ENCODE results near the gene AQP12B.
A peak's percentile ranks its signal among the peaks of the same experiment; 100 is the strongest.
"Not testable (repeated sequence)": the region's sequence is repeated elsewhere in the genome, so short reads cannot be mapped to it uniquely, and the experiment has no call there.

Gene AQP12B

DNA sequence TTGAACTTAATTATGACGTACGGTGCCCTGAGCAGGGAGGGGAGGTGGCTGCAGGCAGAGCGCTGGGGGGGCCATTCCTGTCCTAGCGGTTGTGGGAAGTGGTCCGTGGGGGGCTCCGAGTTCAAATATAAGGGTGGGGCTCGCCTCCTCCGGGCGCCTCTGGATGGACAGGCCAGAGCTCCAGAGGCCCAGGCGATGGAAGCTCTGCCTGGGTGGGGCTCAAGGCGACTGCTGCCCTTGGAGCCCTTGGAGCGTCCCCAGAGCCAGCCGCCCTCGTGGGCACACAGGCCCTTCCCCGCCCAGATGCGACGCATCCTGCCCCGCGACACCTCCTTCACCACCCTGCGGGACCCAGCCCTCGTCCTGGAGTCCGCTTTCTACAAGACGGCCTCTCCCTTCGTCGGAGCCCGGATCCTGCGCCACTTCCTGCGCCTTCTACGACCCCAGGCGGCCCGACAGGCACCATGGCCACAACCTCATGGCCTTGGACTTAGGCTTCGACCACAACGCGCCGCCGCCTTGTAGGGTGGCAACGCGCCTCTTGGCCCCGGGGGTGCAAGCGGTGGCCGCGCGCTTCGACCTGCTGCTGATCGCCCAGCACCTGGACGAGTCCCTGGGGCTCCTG, 10.5 kb downstream of the AQP12B start:
- DNase-seq (ENCODE audit: insufficient read length, low spot score) (no peak), FAIRE-seq (no peak)
- no peak for TF ChIP-seq POLR2A (IDR thresholded peaks at IDR 0.05; ENCODE audit: low read depth, low read length)

DNA sequence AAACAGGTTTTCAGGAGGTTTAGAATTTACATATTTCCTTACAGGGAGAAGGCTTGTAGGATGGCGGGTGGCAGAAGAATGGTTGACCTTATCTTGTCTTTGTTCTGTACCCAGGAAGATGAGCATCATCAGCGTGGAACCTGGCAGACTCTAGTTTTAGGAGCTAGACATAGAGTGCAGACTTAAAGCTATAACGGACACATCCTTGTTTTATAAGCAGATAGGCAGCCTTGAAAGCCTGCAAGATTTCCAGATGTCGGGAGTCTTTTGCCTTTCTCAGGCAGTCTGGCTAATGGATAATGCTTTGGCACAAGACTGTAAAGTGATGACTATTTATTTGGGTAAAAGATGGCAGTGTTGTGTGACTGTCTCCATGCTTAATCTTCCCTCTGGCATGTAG, 11.7 kb downstream of the AQP12B start:
- no peak for DNase-seq (ENCODE audit: insufficient read length, low spot score)
- no peak for TF ChIP-seq POLR2A (IDR thresholded peaks at IDR 0.05; ENCODE audit: low read depth, low read length)
- no peak for FAIRE-seq

DNA sequence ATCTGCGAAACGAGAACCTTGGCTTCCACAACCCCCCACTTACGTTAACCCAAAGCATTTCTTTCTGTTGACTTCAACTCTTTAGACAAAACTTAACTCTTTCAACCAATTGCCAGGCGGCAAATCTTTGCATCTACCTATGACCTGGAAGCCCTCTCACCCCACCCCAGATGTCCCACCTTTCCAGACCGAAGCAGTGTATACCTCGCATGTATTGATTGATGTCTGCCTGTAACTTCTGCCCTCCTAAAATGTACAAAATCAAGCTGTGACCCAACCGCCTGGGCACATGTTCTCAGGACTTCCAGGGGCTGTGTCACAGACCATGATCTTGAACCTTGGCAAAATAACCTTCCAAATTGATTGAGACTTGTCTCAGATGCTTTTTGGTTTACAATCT, 12.3 kb downstream of the AQP12B start:
- no peak for DNase-seq (ENCODE audit: insufficient read length, low spot score)
- no peak for FAIRE-seq
- TF ChIP-seq POLR2A (IDR thresholded peaks at IDR 0.05; ENCODE audit: low read depth, low read length), result no peak

DNA sequence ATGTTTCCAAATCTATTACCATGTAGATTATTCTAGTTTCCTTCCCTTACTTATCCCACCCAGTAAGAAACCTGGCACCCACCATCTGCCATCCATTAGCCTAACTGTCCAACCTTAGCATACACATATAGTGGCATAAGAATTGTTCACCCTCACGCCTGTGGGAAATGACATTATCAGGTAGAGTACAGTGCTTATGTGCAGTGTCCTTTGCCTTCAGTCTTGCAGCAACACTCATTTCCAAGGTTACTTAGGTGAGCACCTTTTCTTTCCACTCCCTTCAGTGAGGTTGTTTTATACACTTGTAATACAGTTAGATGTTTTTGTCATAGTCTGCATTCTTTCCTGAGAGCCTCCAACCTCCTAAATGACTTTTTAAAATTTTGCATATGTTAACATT, 18.1 kb downstream of the AQP12B start:
- no peak for FAIRE-seq
- DNase-seq (ENCODE audit: insufficient read length, low spot score), result no peak
- TF ChIP-seq POLR2A (IDR thresholded peaks at IDR 0.05; ENCODE audit: low read depth, low read length), result no peak

DNA sequence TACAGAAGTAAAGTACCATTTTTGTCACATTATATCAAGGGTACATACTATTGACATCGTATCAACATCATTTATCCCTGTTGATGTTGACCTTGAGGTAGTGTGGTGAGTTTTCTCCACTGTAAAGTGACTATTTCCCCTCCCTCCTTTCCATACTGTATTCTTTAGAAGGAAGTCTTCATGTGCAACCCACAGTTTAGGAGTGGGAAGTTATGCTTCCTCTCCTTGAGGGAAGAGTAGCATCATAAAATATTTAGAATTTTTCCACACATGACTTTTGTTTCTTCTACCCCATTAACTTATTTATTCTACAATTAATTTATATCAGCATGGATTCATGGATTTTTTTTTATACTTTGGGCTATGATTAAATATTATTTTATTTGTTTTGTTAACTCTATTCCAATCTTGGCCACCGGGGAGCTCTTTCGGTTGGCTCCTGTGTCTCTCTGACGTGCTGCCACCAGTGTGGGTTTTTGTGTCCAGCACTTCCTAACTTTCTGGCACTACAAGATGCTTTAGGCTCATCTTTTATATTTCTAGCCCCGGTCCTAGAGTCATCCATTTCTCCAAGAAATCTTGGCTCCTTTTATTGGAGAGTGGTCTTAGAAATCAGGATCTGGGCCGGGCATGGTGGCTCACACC, 19.0 kb downstream of the AQP12B start:
- FAIRE-seq (no peak), DNase-seq (ENCODE audit: insufficient read length, low spot score) (no peak)
- TF ChIP-seq POLR2A (IDR thresholded peaks at IDR 0.05; ENCODE audit: low read depth, low read length), result no peak

DNA sequence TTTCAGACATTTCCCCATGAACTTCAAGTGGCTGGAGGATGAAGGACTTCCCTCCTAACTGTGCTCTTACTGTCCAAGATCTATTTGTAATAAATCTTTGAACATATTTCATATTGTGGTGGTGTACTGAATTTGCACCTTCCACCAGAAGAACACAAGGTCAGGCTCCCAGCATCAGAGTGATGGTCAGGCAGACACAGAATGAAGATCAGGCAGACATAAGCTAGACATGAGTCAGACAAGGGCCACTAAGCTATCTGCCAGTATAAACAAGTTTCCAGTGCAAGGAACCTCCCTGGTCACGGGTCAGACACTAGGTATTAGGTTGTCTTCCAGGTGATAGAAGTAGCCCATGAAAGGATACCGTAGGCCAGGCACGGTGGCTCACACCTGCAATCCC, 20.0 kb downstream of the AQP12B start:
- no peak for TF ChIP-seq POLR2A (IDR thresholded peaks at IDR 0.05; ENCODE audit: low read depth, low read length)
- DNase-seq (ENCODE audit: insufficient read length, low spot score) (no peak), FAIRE-seq (no peak)

DNA sequence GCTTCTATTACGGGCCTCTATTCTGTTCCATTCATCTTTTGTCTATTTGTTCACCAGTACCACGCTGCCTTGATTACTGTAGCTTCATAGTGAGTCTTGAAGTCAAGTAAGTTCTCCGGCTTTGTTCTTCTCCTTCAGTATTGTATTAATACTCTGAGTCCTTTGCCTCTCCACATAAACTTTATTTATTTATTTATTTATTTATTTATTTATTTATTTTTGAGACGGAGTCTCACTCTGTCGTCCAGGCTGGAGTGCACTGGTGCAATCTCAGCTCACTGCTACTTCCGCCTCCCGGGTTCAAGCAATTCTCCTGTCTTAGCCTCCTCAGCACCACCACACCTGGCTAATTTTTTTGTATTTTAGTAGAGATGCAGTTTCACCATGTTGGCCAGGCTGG, 22.8 kb downstream of the AQP12B start:
- FAIRE-seq; DNase-seq (ENCODE audit: insufficient read length, low spot score): not testable (repeated sequence)

DNA sequence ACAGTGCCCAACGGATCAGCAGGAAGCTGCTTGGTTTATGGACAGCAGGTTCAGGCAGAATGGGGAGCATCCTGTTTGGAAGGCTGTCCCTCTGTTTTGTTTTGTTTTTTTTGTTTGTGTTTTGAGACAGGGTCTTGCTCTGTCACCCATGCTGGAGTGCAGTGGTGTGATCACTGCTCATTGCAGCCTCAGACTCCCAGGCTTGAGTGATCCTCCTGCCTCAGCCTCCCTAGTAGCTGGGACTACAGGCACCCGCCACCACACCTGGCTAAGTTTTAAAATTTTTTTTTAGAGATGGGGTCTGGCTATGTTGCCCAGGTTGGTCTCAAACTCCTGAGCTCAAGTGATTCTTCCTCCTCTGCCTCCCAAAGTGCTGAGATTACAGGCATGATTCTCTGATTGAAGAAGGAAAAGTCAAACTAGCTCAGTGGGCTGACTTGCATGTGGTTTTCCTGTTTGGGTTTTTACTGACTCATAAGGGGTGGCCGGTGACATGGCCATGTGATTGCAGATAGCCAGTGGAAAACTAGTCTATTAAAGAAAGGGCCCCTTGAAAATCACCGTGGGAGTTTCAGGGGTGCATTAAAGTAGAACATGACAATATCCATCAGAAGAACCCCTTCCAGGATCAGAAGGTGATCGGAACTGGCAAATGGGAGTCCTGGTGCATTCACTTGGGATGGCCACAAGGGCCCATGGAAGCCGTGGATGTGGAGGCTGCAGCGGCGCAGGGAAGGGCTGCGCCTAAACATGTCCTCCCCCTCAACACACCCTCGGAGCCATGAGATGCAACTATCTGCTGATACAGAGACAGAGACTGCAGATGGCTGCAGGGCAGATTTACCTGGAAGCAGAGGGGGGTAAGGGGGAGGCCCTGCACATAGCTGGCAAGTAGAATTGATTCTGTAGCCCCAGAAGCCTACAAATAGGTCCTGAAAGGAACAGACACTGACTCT, 26.5 kb downstream of the AQP12B start:
- TF ChIP-seq POLR2A (IDR thresholded peaks at IDR 0.05; ENCODE audit: low read depth, low read length), result no peak
- no peak for FAIRE-seq
- peak; percentile 63 for DNase-seq (ENCODE audit: insufficient read length, low spot score)

DNA sequence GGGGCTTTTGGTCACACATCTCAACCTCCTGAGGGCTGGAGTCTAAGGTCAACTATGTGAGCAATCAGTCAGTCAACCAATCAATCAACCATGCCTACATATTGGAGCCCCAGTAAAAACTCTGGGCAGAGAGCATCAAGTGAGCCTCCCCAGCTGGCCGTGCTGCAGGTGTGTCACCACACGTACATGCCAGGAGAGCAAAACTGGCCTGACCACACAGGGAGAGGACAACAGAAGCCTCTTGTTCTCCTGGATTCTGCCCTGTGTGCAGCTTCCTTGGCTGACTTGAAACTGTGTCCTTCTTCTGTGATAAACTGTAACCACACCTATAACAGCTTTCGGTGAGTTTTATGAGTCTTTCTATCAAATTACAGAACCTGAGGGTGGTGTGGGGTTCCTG, 31.5 kb downstream of the AQP12B start:
- TF ChIP-seq POLR2A (IDR thresholded peaks at IDR 0.05; ENCODE audit: low read depth, low read length), result no peak
- FAIRE-seq (no peak), DNase-seq (ENCODE audit: insufficient read length, low spot score) (no peak)

DNA sequence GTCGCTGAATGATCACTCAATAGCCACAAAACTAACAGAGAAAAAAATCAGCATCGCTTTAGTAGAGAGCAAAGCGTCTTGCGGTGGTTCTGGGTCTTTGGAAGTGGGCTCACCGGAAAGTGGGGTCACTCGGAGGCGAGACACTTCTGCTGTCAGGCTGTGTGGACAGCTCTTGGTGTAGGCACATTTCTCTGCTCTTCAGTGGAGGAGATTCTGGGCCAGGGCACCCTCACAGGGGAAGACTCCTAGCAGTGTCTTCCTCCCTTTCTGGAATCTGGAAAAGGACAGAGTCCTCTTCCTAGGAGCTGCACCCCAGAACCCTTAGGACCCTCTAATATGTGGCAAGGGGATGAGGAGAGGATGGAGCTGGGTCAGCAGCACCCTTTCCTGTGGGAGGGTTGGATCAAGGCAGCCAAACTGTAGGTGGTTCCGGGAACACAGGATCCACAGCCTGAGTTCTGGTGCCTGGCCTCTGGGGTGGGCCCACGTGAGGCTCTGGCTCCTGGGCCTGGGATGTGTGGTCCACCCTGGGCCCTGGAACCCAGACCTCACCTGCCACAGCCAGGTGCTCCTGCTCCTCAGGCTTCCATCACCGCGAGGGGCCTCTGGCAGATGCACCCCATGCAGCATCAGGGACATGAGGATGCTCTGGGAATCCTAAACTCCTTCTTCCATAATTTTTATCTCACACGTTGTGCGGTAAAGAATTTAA, 32.3 kb downstream of the AQP12B start:
- DNase-seq (ENCODE audit: insufficient read length, low spot score) (no peak), FAIRE-seq (no peak)
- no peak for TF ChIP-seq POLR2A (IDR thresholded peaks at IDR 0.05; ENCODE audit: low read depth, low read length)

DNA sequence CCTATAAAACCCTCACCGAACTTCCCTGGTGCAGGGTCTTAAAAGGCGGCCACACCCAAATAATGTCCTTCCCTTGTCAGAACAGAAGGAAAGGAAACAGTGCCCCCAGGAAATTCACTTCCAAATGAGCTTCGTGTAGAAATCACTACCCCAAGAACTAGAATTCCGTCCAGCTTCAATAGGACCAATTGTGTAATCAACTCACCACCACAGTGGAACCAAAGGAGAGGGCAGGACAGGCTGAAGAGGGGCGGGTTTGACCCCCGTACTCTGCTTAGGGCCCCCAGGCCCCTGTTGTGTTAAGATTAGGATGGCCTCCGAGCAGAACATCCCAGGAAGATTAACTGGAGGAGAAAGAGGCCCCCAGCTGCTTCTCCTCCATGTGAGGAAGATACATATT, 33.4 kb downstream of the AQP12B start:
- DNase-seq (ENCODE audit: insufficient read length, low spot score) (no peak), FAIRE-seq (no peak)
- TF ChIP-seq POLR2A (IDR thresholded peaks at IDR 0.05; ENCODE audit: low read depth, low read length), result no peak

DNA sequence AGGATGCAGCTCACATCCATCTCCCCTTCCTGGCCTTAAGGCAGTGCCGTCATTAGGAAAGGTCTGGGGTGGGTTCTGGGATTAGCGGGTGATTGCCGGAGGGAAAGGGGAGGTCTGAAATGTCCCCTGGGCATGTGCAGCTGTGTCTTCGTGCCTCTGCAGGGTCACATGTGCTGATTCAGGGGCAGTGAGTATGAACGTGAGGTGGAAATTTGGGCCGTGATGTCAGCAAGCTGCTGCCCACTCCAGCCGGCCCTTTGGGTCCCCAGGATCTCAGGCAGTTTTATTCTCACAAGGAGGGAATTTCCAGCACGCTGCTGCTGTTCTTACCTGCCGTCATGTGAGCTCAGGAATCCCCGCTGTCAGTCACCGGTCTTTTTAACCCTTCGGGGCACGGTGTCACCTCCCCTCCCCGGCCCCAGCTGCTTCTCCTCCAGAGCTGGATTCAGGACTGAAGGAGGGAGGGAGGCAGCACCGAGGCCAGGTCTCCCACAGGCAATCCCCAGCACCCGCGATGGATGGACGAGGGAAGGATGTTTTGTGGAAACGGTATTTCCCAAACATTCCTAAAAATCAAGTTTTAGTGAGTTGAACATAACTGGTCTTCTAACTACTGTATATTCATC, 33.9 kb downstream of the AQP12B start:
- no peak for TF ChIP-seq POLR2A (IDR thresholded peaks at IDR 0.05; ENCODE audit: low read depth, low read length)
- no peak for FAIRE-seq
- DNase-seq (ENCODE audit: insufficient read length, low spot score), result no peak

DNA sequence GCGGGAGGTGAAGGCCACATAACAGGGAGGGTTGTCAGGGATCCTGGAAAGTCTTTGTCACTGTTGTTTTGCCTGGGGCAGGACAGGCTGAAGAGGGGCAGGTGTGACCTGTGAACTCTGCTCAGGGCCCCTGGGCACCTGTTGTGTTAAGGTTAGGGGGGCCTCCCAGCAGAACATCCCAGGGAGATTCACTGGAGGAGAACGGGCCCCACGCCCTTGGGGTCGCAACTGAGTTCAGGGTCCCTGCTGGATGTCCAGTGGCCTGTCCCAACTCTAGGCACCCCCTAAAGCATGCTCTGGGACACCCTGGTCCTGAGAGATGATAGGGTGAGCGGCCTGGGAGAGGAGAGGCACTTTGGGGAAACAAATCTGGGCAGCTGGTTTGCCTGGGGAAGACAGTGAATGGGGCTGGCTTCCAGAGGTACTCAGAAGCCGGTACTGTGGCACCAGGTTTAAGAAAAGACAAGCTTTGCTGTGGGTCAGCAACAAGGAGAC, 34.5 kb downstream of the AQP12B start:
- DNase-seq (ENCODE audit: insufficient read length, low spot score) (no peak), FAIRE-seq (no peak)
- TF ChIP-seq POLR2A (IDR thresholded peaks at IDR 0.05; ENCODE audit: low read depth, low read length), result no peak
